ENCODE results near the gene LDLRAD1. TPM values are rescaled to one million over a fixed set of nuclear protein-coding genes. Genes with fewer than 3 reads are reported as not detected.
"Not testable (repeated sequence)": the region's sequence is repeated elsewhere in the genome, so short reads cannot be mapped to it uniquely, and the experiment has no call there.

LDLRAD1 gene
- total RNA-seq, 1 donor from 2014 or later = not detected

GRCh38 chr1:54028306-54029251, 10.6 kb upstream of the LDLRAD1 start:
- no peak overlapping the region for H3K4me3 ChIP-seq (ENCODE audit: low read depth, low read length)
- TF ChIP-seq CTCF (conservative IDR thresholded peaks at IDR 0.05; ENCODE audit: low read depth, low read length) = no peak
- DNase-seq (ENCODE audit: low read depth) = no peak

DNA sequence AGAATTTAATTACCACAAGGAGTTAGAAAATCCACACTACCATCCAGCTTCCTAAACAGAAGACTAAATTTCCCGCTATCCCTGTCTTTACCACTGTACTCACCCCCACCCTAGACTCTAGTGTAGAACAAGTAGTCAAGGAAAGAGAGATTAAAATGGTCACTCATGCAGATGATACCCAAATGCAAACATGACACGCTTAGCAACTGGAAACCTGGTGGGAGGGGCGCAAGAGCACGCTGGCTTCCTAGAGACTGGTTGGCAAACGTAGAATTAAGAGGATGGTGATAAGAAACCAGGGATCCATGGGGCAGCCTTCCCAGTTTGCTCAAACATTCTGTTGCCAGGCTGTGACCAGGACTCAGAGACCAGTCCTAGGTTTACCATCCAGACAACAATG, 9.9 kb upstream of the LDLRAD1 start:
- no peak for DNase-seq (ENCODE audit: low read depth)
- TF ChIP-seq CTCF (conservative IDR thresholded peaks at IDR 0.05; ENCODE audit: low read depth, low read length) = no peak
- no peak overlapping the region for H3K4me3 ChIP-seq (ENCODE audit: low read depth, low read length)

DNA sequence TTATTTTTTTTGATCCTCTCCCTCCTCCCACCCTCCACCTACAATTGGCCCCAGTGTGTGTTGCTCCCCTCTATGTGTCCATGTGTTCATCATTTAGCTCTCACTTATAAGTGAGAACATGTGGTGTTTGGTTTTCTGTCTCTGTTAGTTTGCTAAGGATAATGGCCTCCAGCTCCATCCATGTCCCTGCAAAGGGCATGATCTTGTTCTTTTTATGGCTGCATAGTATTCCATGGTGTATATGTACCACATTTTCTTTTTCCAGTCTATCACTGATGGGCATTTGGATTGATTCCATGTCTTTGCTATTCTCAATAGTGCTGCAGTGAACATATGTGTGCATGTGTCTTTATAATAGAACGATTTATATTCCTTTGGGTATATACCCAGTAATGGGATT, 6.8 kb upstream of the LDLRAD1 start:
- not testable (repeated sequence) for DNase-seq (ENCODE audit: low read depth); H3K4me3 ChIP-seq (ENCODE audit: low read depth, low read length)

- TF ChIP-seq CTCF (conservative IDR thresholded peaks at IDR 0.05; ENCODE audit: low read depth, low read length) = no peak
- DNase-seq (ENCODE audit: low read depth) = no peak
- no peak overlapping the region for H3K4me3 ChIP-seq (ENCODE audit: low read depth, low read length)
Observed at GRCh38 chr1:54024358-54024757, 6.4 kb upstream of the LDLRAD1 start.

- DNase-seq (ENCODE audit: low read depth); H3K4me3 ChIP-seq (ENCODE audit: low read depth, low read length): not testable (repeated sequence)
Observed at GRCh38 chr1:54019562-54020176, 1.7 kb upstream of the LDLRAD1 start.

- no peak for TF ChIP-seq CTCF (conservative IDR thresholded peaks at IDR 0.05; ENCODE audit: low read depth, low read length)
- H3K4me3 ChIP-seq (ENCODE audit: low read depth, low read length) = no peak overlapping the region
- DNase-seq (ENCODE audit: low read depth) = no peak
Observed at GRCh38 chr1:54018635-54019034, 649 bp upstream of the LDLRAD1 start.

GRCh38 chr1:54016343-54017282, 1.4 kb downstream of the LDLRAD1 start:
- H3K4me3 ChIP-seq (ENCODE audit: low read depth, low read length) = no peak overlapping the region
- DNase-seq (ENCODE audit: low read depth) = peak; percentile 25
- no peak for TF ChIP-seq CTCF (conservative IDR thresholded peaks at IDR 0.05; ENCODE audit: low read depth, low read length)

Measured in epithelial cell of proximal tubule (primary cell).